ENCODE results near the gene MRPS21. TPM values are rescaled to one million over a fixed set of nuclear protein-coding genes. Genes with fewer than 3 reads are reported as not detected.

Gene MRPS21
- total and polyA plus RNA-seq, 9 of the 15 experiments (the other 6 are each of a cell fraction or from before 2014, with no cell fraction given), result 119 to 407 (median 149) TPM

GRCh38 chr1:150293433-150294253 lies at the start of gene MRPS21 (continued):
- TF ChIP-seq RREB1 (CRISPR knock-in tag; IDR thresholded peaks at IDR 0.05), result no peak
- TF ChIP-seq CHCHD3 (CRISPR knock-in tag; IDR thresholded peaks at IDR 0.05), result no peak
- TF ChIP-seq ZNF143 (CRISPR knock-in tag; IDR thresholded peaks at IDR 0.05), result no peak
- TF ChIP-seq ETV5 (CRISPR knock-in tag; IDR thresholded peaks at IDR 0.05; ENCODE audit: low read depth), result peak; percentile 83
- TF ChIP-seq ZNF146 (CRISPR knock-in tag; IDR thresholded peaks at IDR 0.05; ENCODE audit: unreplicated experiment), result no peak
- TF ChIP-seq RCOR1 (IDR thresholded peaks at IDR 0.05; ENCODE audit: borderline replicate concordance in 1 of 2, low read depth in 2 of 2, low read length in 2 of 2), result 0 out of 4 replicates have a peak, but pooled peaks of 1 of the 2 experiments have one; percentile 13
- no peak for TF ChIP-seq KDM2B (CRISPR knock-in tag; IDR thresholded peaks at IDR 0.05)
- TF ChIP-seq ATF2 (CRISPR knock-in tag; IDR thresholded peaks at IDR 0.05), result no peak
- TF ChIP-seq HOXB6 (CRISPR knock-in tag; IDR thresholded peaks at IDR 0.05; ENCODE audit: borderline replicate concordance), result no peak
- no peak for TF ChIP-seq RUNX1 (IDR thresholded peaks at IDR 0.05; ENCODE audit: low read depth)
- TF ChIP-seq MECOM (CRISPR knock-in tag; IDR thresholded peaks at IDR 0.05), result no peak
- TF ChIP-seq CREB5 (CRISPR knock-in tag; IDR thresholded peaks at IDR 0.05), result no peak
- peak; percentile 52; the same call in 1 of the 2 replicates for TF ChIP-seq NFE2 (IDR thresholded peaks at IDR 0.05; ENCODE audit: low read depth)
- TF ChIP-seq ZNF3 (CRISPR knock-in tag; IDR thresholded peaks at IDR 0.05), result no peak
- no peak for TF ChIP-seq CLOCK (CRISPR knock-in tag; IDR thresholded peaks at IDR 0.05; ENCODE audit: borderline replicate concordance)
- TF ChIP-seq L3MBTL2 (IDR thresholded peaks at IDR 0.05), result peak; percentile 89

Measured in K562 (cell line).